GM19240 (cell line): Measurements from ENCODE around the gene ABCG5.

ENCODE experiments used
- DNase-seq: peaks from one replicate; pipeline ENCODE4 v3.0.0; 2011; ENCODE audit warnings: low spot score; ENCODE audit not compliant: insufficient read length

Gene ABCG5

DNA sequence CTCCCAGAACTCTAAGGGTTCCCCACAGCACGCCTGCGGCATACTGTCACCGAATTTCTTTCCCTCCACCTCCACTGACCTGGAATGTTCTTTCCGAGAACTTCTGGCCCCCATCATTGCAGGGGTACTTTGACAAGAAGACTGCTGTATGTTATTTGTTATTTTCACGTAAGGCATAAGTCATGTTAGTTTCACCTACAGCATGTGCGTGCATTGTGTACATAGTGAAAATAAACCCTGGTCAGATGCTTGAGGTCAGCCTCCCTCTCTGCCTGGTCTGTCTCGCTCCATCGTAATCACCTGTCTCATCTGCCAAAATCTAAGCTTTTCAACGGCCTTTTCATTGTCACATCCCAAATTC is 4.2 kb upstream of the ABCG5 start:
- no peak for DNase-seq

DNA sequence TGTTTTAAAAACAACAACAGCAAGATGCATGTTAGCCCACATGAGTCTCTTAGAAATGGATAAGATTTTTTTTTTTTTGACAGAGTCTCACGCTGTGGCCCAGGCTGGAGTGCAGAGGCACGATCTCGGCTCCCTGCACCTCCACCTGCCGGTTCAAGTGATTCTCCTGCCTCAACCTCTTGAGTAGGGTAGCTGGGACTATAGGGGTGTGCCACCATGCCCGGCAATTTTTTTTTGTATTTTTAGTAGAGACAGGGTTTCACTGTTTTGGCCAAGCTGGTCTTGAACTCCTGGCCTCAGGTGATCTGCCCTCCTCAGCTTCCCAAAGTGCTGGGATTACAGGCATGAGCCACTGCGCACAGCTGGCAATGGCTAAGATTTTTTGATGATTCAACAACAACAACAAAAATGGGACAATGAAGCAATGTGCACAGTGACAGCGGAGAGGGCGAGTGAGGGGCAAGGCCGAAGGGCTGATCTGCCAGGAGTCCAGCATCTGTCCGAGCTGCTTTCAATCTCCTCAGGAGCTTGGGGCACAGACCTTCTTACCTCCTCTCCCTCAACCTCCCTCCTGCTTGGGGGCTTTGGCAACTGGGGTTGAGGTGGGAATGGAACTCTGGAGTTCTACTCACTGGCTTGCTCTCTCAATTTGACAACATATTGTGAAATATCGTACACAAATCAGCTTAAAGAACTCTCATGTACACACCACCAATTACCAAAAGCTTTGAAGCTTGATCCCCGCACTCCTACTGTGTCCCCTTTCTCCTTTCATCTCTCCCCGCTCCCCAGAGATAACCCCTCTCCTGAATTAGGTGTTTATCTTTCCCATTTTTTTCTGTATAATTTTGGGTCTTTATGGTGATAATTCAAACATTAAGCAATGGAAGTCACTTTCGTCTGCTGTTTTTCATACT is 3.6 kb upstream of the ABCG5 start:
- no peak for DNase-seq

DNA sequence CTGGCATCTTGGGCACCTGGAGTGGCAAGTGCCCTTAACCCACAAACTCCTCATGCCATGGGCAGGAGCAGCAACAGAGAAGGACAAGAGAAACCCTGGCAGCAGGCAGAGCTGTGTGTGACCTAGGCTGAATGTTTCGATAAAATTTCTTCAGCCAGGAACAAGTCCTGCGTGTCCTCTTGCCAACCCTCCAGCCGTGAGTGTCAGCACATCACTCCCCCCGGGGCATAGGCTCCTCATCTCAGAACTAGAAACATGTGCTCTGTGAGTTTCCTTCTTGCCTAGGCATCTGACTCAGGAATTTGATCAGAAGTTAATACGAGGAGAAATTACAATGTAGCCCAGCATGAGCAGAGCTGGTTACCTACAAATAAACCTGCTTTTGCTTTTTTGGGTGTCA is 2.3 kb upstream of the ABCG5 start:
- DNase-seq: no peak

DNA sequence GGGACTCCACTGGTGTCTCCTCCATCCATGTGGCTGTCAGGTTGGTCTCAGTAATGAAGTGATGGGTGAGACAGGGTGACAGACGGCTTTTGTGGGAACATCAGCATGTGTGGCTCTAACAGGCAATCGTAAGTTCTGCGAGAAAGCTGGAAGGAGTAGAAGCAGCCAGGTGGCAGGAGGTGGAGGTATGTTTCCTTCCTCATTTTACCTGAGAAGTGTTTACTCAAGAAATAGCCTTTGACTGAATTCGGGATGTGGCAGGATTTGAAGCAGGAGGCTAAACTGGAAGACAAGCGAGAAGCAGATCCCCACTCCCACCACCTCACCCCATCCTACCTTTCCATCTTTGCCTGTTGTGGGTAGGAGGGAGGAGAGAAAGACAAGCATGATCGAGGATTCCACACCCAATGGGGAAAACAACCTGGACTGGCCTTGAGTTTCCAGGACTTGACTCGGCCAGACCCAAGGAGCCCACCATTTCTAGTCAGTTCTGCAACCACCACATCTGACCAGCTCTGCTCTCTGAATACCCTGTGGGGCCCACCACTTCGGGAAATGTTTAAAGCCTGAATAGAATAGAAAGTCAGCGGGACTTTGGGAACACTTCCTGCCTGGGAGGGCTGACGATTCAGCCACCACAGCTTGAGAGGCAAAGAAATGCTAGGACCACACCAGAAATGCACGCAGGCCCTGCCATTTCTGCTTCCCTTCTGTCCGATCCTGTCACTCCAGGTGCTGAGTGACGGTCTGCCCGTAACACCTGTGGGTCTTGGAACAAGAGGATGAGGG is 1.3 kb upstream of the ABCG5 start:
- no peak for DNase-seq

DNA sequence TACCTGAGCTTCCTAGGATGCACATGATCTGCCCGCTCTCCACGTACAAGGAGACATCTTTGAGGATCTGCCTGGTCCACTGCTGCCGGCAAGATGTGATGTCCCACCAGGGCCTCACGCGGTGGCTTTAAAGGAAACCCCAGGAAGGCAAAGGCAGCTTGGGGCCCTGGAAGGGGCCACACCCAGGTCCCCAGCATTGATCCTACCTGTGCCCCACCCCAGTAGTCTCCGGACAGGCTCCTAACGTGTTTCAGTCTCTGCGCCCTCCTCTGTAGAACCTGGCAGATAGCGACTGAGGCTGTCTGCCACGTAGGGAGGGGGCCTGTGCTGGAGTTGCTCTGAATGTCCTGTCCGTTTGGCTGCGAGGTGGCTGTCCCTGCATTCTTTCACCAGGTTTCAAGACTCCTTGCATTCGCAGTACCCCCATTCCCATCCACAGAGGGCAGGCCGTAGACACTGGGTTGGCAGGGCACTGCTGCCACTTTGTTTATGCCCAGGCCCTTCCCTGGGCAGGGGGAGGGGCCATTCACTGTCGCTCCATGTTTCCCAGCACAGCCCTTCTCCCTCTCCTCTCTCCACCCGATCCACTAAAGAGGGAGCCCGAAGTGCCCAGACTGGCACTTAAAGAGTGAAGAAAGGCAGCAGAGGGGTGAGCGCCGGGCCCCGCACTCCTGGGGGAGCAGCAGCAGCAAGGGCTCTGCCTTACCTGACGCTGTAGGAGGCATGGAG is 644 bp downstream of the ABCG5 start:
- no peak for DNase-seq

DNA sequence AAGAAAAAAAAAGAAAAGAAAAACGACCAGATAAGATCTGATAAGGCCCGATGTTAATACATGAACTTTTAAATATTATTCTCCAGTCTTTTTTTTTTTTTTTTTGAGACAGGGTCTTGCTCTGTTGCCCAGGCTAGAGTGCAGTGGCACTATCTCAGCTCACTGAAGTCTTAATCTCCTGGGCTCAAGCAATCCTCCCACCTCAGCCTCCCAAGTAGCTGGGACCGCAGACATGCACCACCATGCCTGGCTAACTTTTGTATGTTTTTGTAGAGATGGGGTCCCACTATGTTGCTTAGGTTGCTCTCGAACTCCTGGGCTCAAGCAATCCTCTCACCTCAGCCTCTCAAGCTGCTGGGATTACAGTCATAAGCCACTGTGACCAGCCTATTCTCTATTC is 1.6 kb downstream of the ABCG5 start:
- no peak for DNase-seq

DNA sequence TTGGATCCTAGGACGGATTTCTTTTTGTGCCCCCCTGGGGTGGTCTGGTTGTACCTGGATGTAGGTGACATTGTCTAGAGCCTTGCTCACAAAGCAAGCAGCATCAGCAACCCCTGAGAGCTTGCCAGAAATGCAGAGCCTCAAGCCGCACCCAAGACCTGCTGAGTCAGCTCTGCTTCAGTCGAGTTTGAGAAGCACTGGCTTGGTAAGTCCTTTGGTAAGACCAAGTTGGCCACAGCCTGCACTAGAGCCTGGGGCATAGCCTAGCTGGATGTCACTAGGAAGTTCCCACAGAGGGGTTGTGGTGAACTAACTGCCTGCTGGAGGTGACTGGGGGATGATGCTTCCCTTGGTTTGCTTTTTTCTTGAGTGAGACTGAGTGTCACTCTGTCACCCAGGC is 6.2 kb downstream of the ABCG5 start:
- DNase-seq: no peak

DNA sequence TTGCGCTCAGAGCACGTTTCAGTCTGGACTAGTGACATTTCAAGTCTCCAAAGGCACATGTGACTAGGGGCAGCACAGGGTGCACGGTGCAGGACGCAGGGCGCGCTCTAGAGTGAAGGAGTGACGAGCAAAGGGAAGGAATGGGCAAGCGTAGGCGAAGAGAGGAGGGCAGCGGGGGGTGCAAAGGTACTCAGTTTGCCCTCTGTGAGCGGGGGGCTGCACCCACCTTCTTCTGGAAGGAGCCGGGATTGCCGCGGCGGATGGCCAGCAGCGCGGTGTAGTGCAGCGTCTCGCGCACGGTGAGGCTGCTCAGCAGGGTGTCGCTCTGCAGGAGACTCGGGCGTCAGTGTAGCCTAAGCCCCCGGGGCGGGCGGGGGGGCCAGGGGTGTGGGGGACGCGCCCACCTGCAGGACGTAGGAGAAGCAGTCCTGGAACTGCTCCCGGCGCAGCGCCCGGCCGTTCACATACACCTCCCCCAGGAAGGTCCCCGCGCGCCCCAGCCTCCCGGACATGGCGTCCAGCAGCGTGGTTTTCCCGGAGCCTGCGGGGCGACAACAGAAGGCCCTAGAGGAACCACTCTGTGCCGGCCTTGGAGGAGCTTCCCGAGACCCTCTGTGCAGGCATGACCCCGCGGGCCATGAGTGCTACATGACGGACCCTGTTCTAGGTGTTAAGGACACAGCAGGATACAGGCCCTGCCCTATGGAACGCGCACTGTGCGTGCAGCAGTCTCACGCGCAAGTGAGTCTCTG is 6.9 kb downstream of the ABCG5 start:
- DNase-seq: no peak

DNA sequence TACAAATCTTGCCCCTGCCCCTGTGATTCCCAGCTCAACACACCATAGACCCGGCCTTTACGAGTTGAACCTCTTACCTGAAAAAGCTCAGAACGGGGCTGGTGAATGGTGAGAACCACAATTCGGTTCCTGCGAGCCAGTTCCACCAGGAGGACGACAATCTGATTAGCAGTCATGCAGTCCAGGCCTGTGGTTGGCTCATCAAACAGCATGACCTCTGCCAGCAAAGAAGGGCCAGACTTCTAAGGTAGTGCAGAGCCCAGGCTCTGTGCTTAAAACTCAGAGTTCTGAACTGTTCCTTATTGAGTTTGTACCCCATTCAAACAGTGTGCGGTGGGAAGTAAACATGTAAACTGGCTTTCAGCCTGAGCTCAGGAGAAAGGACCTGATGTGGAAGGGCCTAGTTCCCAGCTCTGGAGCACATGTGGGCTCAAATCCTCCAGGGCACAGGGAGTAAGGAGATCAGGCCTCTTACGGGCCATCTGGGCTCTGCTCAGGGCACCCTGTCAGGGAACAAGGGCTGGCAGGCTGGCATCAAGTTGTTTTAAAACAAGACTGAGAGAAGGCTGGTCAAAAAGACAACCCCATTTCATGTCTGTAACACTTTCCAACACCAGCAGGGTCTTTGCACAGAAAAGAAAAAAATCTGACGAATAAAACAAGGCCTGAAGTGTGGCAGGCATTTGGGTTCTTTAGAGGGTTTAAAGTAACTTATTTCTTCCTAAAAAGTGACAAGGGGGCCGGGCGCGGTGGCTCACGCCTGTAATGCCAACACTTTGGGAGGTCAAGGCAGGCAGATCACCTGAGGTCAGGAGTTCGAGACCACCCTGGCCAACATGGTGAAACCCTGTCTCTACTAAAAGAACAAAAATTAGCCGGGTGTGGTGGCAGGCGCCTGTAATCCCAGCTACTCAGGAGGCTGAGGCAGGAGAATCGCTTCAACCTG is 12.1 kb downstream of the ABCG5 start:
- no peak for DNase-seq

DNA sequence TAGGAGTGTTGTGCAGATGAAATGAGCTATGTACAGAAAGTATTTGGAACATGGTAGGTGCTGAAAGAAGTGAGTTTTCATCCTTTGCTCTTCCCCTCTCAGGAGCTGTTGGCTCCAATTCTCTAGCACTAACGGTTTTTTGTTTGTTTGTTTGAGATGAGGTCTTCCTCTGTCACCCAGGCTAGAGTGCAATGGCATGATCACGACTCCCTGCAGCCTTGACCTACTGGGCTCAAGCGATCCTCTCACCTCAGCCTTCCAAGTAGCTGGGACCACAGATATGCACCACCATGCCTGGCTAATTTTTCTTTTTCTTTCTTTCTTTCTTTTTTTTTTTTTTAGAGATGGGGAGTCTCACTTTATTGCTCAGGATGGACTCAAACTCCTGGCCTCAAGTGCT is 12.8 kb downstream of the ABCG5 start:
- no peak for DNase-seq

DNA sequence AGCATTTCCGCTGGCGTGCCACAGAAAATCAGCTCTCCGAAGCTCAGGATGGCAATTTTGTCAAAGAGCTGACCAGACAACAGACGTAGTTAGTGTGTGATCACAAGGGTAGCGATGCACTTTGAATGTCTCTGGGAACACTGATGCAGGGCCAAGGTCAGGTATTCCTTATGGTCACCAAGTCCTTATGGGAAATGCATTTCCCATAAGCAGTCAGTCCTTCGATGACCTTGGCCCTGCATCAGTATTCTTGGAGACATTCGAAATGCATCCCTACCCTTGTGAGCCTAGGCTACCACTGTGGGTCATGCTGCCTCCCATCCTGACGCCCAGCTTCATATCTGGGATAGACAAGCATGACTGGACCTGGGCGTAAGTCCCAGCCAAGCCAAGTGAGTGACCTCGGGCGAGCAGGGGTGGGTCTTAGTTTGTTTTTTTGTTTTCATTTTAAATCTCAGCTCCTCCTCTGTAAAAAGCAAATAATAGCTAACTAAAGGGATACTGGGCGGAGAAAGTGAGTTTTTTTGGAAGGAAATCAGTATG is 13.6 kb downstream of the ABCG5 start:
- no peak for DNase-seq

DNA sequence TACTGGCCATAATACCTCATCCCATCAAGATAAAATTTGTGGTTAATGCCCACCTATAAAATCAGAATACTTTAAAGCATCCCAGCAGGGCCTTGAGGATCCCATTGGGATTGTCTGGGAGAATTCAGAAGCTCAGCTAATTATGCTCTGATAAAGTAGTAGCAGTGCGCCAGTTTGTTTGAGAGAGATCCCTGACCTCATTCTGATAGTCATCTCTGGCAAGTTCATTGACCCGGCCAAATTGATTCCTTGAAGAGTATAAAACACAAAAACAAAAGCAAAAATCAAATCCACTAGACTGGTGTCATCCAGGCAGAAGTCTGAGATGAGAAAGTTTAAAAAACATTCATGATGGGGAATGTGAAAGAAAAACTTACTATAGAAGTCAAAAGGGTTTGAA is 14.1 kb downstream of the ABCG5 start:
- no peak for DNase-seq

DNA sequence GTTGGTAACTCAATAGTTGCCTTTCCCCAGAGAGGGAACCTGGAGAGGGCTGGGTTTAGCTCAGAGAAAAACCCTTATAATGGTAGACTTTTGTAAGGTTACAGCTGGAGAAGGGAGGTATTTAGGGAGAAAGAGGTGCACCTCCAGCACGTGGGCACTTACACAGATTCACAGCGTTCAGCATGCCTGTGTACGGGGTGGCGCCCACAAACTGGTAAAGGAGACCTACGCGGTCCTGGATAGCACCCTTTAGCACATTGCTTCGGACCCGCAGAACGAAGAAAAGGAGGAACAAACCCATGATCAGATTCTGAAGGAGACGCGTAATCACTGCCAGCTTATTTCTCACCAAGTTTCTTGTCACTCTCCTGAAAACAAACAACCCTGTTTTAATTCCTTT is 14.9 kb downstream of the ABCG5 start:
- DNase-seq: no peak

DNA sequence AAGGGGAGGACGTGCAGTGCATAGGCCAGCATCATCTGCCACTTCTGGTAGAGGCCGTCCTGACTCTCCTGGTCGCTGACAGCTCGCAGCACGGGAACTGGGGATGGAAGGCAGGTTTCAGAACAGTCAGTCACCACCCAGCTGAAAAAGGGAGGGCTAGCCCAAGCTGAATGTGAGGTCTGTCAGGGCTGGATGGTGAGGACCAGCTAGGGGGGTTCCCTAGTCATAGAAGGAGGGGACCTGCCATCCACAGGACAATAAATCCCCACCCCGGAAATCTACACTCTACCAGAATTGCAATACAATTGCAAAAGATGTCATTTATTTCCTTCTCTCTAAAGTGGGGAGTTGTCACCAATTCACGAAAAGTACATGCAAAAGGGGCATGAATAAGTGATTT is 15.8 kb downstream of the ABCG5 start:
- no peak for DNase-seq

DNA sequence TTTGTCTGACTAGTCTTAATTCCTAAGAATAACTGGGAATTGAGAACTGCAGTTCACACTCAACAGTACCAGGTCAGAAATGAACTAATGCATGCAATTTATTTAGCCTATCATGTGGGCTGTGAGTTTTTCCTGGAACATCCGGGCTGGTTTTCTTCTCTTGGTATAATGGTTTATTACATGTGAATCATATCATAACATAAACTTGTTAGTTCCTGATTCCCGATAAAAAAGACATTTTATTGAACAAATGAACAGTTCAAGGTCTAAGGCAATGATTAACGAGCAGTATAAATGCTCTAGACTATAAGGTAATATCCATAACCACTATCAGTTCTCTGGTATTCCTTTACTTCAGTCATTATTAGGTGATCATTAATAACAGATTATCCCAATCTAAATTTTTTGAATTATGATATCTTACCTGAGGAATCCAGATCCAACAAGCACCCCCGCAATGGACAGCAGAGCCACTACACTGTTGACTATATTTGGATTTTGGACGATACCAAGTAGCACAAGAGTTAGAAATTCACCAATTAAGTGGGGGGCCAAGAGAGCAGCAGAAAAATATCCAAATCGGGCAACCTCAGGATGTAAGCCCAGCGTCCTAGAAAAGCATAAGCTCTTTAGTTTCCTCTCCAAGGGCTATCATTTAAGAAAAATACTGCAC is 19.0 kb downstream of the ABCG5 start:
- DNase-seq: no peak

DNA sequence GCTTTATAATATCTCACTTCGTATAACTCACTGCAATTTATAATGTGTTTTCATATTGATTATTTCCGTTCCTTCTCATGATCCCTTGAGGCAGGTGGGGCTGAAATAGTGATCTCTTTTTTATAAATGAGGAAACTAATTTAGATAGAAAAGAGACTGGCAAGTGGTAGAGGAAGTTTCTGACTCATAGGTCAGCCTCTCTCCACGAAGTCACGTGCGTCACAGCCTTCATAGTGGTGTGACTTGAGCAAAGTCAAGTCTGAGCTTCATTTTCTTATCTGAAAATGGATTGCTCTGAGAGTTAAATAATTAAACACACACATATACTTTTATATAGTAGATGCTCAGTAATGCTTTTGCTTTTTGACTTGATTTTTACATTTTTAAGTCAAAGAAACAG is 19.9 kb downstream of the ABCG5 start:
- no peak for DNase-seq

DNA sequence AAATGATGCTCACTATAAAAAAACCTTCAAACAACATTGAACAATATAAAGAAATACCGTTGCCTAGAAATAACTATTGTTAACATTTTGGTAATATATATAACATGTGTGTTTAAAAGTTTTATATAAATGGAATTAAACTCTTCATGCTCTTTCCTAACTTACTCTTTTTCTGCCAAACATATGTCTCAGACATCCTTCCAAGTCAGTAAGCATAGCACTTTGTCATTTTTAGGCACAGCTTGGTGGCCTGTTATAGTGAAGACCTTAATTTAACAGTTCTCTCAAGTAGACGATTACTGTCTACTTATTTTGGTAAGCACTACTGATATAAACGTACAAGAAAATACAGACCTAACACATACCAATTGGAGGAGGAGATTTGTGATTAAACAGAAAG is 23.9 kb downstream of the ABCG5 start:
- no peak for DNase-seq

DNA sequence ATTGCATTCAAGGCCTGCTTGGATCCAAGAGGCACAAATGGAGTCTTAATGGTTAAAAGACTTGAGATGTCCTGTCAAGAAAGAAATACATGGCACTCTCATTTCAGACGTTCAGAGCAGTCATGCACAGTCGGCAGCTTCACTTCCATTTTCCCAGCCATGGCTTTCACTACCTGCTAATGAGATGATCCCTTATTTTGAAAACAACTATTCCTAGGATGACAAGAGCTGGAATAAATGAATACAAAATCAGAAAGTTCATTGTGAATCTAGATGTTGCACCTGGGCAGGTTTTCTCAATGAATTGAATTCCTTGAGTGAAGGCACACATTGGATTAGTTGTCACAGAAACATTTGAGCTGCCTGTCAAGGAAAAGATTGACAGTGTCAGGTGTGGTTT is 25.7 kb downstream of the ABCG5 start:
- no peak for DNase-seq

DNA sequence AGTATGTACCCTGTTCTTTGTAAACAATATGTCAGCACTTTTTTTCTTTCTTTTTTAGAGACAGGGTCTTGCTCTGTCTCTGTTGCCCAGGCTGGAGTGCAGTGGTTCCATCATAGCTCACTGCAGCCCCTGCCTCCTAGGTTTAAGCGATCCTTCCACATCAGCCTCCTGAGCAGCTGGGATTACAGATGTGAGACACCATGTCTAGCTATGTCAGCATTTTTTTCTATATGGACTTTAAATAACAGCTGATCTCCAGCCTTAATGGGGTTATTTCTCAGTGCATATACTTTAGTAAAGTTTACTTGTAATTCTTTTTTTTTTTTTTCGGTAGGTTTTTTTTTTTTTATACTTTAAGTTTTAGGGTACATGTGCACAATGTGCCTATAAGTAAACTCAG is 26.6 kb downstream of the ABCG5 start:
- DNase-seq: no peak
